Inferior parietal cortex (tissue), 1 donor: ENCODE data around the gene CWC27.
"Not testable (repeated sequence)": the region's sequence is repeated elsewhere in the genome, so short reads cannot be mapped to it uniquely, and the experiment has no call there.

Source experiments
- DNase-seq: peaks from one replicate; pipeline ENCODE4 v3.0.0-alpha.2; 2016; ENCODE audit errors: extremely low spot score

The CWC27 gene

GRCh38 chr5:64788156-64788555 is 19.4 kb downstream of the CWC27 start:
- no peak for DNase-seq

GRCh38 chr5:64789457-64789856 is 20.7 kb downstream of the CWC27 start:
- no peak for DNase-seq

GRCh38 chr5:64790210-64790609 is 21.5 kb downstream of the CWC27 start:
- DNase-seq, result no peak

GRCh38 chr5:64792469-64792868 is 23.7 kb downstream of the CWC27 start:
- DNase-seq, result no peak

GRCh38 chr5:64794053-64794770 is 25.5 kb downstream of the CWC27 start:
- DNase-seq, result no peak

- no peak for DNase-seq
Measured at GRCh38 chr5:64796301-64796700, 27.6 kb downstream of the CWC27 start.

- DNase-seq, result no peak
Measured at GRCh38 chr5:64800926-64801325, 32.2 kb downstream of the CWC27 start.

GRCh38 chr5:64806537-64806936 is 37.8 kb downstream of the CWC27 start:
- no peak for DNase-seq

GRCh38 chr5:64807520-64807919 is 38.8 kb downstream of the CWC27 start:
- no peak for DNase-seq

- DNase-seq, result peak; percentile 70
Measured at GRCh38 chr5:64811050-64811640, 42.4 kb downstream of the CWC27 start.

- no peak for DNase-seq
Measured at GRCh38 chr5:64814073-64814472, 45.3 kb downstream of the CWC27 start.

GRCh38 chr5:64818245-64818644 is 49.5 kb downstream of the CWC27 start:
- DNase-seq, result no peak

- not testable (repeated sequence) for DNase-seq
Measured at GRCh38 chr5:64819345-64819744, 50.6 kb downstream of the CWC27 start.

- DNase-seq, result no peak
Measured at GRCh38 chr5:64822320-64822719, 53.6 kb downstream of the CWC27 start.

GRCh38 chr5:64826541-64826940 is 57.8 kb downstream of the CWC27 start:
- DNase-seq, result no peak

GRCh38 chr5:64827703-64828102 is 59.0 kb downstream of the CWC27 start:
- no peak for DNase-seq

- DNase-seq, result not testable (repeated sequence)
Measured at GRCh38 chr5:64830650-64831049, 61.9 kb downstream of the CWC27 start.

GRCh38 chr5:64831996-64832395 is 63.3 kb downstream of the CWC27 start:
- no peak for DNase-seq

- no peak for DNase-seq
Measured at GRCh38 chr5:64834037-64834436, 65.3 kb downstream of the CWC27 start.

- DNase-seq, result no peak
Measured at GRCh38 chr5:64834611-64835010, 65.9 kb downstream of the CWC27 start.

GRCh38 chr5:64835266-64835665 is 66.5 kb downstream of the CWC27 start:
- DNase-seq, result no peak

- DNase-seq, result no peak
Measured at GRCh38 chr5:64836190-64836755, 67.5 kb downstream of the CWC27 start.

GRCh38 chr5:64836786-64837185 is 68.1 kb downstream of the CWC27 start:
- DNase-seq, result no peak
